GM19324 (cell line): Measurements from ENCODE around the gene FAM90A26.
"Not testable (repeated sequence)": the region's sequence is repeated elsewhere in the genome, so short reads cannot be mapped to it uniquely, and the experiment has no call there.

Experiments used
- ATAC-seq: cut with Tn5 transposase; IDR thresholded peaks from one replicate; pipeline ENCODE4 v1.9.1; 2021; ENCODE audit warnings: mild to moderate bottlenecking, moderate library complexity; ENCODE audit not compliant: unreplicated experiment, low FRiP score

FAM90A26 gene, protein sequence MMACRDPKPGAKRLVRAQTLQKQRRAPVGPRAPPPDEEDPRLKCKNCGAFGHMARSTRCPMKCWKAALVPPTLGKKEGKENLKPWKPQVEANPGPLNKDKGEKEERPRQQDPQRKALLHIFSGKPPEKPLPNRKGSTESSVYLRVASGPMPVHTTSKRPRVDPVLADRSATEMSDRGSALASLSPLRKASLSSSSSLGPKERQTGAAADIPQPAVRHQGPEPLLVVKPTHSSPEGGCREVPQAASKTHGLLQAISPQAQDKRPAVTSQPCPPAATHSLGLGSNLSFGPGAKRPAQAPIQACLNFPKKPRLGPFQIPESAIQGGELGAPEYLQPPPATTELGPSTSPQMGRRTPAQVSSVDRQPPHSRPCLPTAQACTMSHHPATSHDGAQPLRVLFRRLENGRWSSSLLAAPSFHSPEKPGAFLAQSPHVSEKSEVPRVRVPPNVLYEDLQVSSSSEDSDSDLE

DNA sequence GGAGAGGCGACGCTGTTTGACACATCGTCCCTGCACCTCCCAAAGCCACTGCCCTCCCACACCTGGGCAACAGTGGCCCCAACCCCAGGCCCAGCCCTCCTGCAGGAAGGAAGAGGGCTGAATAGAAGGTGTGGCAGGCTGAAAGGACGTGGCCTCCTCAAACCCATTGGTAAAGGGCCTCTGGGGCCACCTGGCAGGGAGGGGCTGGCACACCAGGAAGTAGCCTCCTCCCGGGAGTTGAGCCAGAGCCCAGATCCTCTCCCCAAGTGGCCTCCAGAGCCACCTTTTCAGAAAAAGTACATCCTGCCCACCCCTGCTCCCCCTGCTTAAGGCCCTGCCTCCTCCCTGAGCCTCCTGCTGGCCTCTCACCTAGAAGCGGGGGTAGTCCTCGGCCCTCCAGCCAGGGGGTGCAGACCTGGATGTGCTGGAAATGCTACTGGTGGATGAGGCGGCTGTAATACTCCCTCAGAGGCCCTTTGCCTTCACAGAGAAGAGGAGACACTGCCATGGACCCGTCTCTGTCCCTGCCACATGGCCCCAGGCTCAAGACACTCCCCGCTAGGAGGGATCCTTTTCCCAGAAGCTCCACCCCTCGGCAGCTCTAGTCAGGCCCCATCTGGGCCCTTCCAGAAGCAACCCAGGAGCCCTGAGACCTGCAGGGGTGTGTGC lies at the start of gene FAM90A26:
FAM90A26 (plus strand) TSS at position 619 of the 669 bp plus-strand sequence. CDS start 2,764 bp downstream, outside the sequence.
- ATAC-seq, result not testable (repeated sequence)

DNA sequence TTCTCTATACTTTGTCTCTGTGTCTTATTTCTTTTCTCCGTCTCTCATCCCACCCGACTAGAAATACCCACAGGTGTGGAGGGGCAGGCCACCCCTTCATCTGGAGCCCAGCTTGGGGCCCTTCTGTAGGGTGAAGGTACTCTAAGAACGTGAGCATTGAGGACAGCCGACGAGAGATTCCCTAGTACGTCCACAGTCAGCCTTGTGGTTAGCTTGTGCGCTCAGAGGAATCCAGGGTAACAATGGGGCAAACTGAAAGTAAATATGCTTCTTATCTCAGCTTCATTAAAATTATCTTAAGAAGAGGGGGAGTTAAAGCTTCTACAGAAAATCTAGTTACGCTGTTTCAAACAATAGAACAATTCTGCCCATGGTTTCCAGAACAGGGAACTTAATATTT lies 47.5 kb upstream of the FAM90A26 start:
- ATAC-seq, result not testable (repeated sequence)

DNA sequence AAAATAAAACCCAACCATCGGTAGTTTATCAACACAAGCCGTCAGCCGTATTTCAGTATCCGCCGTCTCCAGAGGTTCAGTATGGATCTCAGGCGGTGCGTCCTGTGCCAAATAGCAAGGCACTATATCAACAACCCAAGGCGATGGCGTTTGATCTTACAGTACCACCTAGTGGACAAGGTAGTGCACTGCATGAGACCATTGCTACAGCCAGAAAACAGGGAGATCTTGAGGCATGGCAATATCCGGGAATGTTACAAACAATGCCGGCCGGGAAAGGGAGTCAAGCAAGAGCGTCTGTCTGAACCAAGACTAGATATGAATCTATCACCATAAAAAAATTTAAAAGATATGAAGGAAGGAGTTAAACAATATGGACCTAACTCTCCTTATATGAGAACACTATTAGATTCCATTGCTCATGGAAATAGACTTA lies 46.6 kb upstream of the FAM90A26 start:
- not testable (repeated sequence) for ATAC-seq

DNA sequence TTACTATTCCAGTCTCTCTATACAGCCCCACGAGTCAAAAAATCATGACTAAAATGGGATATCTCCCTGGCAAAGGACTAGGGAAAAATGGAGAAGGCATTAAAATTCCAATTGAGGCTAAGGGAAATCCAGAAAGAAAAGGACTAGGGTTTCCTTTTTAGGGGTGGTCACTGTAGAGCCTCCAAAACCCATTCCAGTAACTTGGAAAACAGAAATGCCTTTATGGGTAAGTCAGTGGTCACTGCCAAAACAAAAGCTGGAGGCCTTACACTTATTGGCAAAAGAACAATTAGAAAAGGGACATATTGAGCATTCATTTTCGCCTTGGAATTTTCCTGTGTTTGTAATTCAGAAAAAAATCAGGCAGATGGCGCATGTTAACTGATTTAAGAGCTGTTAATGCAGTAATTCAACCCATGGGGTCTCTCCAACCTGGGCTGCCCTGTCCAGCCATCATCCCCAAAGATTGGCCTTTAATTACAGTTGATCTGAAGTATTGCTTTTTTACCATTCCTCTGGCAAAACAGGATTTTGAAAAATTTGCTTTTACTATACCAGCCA lies 44.5 kb upstream of the FAM90A26 start:
- ATAC-seq, result not testable (repeated sequence)

DNA sequence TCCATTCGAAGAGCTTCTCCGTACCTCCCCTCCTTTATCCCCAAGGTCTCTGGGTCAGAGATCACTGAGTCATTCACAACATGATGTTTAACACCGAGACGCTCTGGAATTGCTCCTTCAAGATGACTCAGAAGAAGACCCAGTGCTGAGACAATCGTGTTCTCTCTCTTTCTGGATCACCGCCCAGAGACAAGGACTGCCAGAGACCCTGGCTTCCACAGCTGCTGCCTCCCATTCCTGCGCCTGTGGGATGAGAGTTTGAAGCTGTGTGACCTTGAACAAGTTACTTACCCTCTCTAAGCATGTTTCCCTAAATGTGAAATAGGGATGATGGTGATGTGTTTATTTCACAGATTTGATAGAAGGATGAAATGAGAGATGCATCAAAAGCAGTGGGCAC lies 38.8 kb upstream of the FAM90A26 start:
- ATAC-seq, result not testable (repeated sequence)

DNA sequence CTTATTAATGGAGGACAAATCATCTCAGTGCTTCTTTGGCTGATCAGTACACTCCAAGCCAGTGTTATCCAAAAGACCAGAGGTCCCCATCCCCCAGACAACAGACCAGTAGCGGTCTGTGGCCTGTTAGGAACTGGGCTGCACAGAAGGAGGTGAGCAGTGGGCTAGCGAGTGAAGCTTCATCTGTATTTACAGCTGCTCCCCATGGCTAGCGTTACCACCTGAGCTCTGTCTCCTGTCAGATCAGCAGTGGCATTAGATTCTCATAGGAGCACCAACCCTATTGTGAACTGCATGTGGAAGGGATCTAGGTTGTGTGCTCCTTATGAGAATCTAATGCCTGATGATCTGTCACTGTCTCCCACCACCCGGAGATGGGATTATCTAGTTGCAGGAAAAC lies 37.4 kb upstream of the FAM90A26 start:
- ATAC-seq, result not testable (repeated sequence)

DNA sequence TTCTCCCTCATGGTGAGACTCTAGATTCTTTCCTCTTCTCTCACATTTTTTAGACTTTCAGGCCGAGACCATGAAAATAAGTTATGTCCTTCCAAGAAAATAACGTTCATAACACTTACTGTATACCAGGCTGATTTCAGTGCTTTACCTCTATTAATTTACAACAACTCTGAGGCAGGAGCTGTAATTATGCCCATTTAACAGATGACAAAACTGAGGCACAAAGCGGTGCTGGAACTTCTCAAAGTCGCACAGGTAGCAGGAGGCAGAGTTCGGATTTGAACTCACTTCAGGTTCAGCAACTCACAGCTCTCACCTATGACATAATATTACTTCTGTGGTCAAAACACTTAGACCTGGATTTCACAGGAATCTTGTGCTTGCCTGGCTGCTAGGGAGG lies 36.2 kb upstream of the FAM90A26 start:
- ATAC-seq, result not testable (repeated sequence)

DNA sequence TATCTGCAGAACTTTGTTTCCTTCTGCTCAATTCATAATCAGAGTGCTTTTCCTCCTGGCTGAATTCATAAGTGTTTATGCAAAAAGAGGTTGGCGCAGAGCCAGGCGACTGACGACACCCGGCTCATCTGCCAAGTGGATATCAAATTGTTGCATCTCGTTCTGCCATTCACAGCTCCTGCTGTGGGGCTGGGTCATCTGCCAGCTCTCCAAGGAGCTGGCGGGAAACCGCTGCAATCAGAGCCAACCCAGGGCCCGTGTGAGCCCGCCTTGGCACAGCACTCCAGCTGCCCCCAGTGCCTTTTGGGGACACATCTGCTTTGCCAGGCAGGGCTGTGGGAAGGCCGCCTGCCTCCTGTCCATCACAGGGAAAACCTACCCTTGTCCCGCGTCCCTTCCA lies 35.7 kb upstream of the FAM90A26 start:
- ATAC-seq, result not testable (repeated sequence)

DNA sequence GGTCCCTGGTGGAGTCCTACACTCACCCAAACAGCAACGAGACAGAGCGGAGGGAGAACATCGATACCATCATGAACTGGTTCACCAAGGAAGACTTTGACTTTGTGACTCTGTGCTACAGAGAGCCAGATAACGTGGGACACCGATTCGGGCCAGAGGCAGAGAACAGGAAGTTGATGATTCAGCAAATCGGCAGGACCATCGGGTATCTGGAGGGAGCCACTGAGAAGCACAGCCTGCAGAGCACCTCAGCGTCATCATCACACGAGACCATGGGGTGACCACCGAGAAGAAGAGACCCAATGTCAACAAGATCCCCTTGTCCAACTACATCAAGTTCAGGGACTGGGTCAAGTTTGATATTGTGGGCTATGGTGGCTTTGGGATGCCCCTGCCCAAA lies 29.2 kb upstream of the FAM90A26 start:
- not testable (repeated sequence) for ATAC-seq

DNA sequence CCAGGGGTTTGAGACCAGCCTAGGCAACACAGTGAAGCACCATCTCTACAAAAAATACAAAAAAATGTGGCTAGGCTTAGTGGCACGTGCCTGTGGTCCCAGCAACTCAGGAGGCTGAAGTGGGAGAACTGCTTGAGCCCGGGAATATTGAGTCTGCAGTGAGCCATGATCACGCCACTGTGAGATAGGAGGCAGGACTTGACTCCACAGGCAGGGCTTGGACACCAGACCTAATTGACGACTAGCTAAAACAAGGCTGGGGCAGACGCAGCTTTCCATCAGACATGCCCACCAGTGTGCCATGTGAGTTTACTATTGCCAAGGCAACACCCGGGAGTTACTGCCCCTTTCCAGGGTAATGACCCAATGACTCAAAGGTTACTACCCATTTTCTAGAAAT lies 27.4 kb upstream of the FAM90A26 start:
- ATAC-seq, result not testable (repeated sequence)

DNA sequence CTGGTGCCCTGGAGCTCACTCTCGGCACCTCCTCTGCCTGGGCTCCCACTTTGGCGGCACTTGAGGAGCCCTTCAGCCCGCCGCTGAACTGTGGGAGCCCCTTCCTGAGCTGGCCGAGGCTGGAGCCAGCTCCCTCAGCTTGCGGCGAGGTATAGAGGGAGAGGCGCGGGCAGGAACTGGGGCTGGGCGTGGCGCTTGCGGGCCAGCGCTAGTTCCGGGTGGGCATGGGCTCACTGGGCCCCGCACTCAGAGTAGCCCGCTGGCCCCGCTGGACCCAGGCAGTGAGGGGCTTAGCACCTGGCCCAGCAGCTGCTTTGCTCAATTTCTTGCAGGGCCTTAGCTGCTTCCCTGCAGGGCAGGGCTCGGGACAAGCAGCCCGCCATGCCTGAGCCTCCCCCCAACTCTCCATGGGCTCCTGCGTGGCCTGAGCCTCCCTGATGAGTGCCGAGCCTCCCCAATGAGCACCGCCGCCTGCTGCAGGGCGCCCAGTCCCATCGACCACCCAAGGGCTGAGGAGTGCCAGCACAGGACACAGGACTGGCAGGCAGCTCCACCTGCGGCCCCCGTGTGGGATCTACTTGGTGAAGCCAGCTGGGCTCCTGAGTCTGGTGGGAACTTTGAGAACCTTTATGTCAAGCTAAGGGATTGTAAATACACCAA lies 26.7 kb upstream of the FAM90A26 start:
- ATAC-seq, result no peak

DNA sequence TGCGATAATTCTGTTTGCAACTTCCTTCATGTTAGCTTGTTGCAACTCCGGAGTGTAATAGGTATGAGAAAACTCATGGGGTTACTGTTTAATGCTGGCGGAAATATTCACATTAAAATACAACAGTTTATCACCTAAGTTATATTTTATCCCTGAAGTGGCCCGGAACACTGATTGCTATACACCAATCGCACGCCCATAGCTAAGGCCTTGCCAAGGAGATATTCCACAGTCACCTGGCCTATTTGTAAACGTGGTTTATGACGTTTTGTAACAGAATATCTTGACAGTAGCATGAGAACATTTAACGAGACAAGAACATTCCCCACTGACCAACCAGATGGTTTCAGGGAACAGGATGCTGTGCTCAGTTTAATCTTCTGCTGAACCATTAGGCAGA lies 23.2 kb upstream of the FAM90A26 start:
- ATAC-seq, result no peak

DNA sequence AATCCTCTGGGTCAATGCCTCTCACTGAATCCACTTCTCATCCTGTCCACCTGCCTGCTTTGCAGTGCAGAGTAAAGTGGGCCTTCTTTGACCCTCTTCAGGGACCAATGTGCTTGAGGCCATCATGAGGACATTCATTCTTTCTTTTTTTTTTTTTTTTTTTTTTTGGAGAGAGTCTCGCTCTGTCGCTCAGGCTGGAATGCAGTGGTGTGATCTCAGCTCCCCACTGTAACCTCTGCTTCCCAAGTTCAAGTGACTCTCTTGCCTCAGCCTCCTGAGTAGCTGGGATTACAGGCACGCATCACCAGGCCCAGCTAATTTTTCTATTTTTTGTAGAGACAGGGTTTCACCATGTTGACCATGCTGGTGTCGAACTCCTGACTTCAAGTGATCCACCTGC lies 22.8 kb upstream of the FAM90A26 start:
- ATAC-seq, result not testable (repeated sequence)

DNA sequence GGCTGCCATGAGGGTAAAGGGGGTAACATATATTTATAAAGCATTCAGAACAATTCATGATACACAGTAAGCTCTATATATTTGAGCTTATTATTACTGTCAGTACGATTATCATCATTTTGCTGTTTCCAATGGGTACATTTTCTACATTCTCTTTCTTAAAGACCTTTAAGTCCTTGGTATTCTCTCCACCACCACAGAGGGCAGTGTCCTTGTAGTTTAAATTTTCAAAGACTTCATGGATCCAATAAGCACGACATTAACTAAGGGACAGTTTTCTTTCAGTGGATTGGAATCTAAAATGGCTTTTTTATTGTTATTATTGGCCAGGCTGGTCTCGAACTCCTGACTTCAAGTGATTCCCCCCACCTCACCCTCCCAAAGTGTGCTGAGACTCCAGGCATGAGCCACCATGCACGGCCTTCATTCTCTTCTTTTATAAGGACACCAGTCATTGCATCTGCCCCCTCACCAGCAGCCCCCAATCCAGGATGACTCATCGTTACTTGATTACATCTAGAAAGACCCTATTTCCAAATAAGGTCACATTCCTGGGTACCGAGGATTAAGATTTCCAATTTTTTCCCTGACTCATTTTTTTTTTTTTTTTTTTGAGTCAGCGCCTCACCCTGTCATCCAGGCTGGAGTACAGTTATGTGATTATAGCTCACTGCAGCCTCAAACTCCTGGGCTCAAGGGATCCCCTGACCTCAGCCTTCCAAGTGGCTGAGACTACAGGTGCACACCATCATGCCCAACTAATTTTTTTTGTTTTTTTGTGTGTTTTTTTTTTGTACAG lies 21.4 kb upstream of the FAM90A26 start:
- ATAC-seq, result not testable (repeated sequence)

DNA sequence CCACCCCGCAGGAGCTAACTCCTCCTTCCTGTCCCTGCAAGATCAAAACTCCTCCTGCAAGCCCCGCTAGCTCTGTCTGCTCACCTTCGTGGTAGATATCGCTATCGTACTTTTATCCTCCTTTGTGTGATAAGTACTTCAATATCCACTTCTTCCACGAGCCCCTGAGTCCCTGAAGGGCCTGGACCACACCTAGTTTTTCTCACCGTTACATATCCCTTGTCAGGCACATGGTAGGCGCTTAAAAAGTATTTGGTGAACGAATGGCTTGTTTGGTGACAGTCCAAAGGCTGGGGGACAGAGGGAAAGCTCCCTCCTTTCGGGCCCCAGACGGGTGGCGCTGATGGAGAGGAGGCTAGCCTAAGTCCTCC lies 18.4 kb upstream of the FAM90A26 start:
- ATAC-seq, result not testable (repeated sequence)

DNA sequence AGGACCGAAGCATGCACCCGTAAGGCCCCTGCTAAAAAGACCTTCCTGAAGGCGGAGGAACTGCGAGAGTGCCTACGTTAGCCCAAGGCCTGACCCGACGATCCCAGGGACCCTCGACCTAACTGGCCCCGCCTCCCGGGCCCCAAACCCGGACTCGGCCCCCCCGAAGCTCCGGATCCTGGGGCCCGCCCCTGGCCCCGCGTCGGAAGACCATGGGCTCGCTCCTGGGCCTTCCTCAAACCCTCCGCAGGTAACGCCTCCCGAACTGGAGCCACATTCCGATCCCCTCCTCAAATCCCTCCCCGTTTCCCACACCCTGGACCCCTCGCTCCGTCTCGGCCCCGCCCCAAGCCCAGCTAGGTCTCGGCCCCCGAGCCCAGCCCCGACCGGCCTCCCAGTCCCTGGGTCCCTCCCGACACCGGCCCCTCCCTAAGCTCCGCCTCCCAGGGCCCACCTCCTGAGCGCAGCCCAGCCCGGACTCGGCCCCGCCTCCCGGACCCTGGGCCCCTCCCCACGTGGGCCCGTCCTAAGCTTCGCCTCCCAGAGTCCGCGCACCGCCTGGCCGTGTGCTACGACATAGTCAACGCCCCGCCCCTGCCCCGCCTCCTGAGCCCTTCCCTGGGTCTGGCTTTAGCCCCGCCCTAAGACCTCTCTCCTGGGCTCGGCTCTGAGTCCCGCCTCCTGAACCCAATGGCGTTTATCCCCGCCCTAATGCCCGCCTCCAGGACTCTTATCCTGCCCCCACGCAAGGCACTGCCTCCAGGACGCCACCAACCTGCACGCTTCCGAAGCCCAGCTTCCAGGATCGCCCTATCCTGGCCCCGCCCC lies 17.8 kb upstream of the FAM90A26 start:
- not testable (repeated sequence) for ATAC-seq

DNA sequence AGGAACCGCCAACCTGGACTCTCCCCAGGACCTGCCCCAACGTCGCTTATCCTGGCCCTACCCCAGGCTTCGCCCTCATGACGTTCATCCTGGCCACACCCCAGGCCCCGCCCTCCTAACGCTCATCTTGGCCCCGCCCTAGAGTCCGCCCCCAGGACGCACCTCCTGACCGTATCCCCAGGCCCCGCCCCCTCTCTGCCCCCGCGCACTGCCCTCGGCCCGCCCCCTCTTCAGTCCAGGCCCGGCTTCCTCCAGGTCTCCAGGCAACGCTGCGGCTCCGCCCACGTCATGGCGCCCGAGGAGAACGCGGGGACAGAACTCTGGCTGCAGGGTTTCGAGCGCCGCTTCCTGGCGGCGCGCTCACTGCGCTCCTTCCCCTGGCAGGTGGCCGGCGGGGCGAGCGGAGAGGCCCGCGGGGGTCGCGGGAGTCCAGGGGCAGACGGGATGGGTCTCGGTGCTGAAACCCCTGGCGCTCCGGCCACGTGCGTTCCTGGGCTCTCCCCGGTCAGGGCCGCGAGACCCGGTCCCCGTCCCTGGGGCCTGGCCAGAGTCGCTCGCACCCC lies 17.1 kb upstream of the FAM90A26 start:
- ATAC-seq, result not testable (repeated sequence)

DNA sequence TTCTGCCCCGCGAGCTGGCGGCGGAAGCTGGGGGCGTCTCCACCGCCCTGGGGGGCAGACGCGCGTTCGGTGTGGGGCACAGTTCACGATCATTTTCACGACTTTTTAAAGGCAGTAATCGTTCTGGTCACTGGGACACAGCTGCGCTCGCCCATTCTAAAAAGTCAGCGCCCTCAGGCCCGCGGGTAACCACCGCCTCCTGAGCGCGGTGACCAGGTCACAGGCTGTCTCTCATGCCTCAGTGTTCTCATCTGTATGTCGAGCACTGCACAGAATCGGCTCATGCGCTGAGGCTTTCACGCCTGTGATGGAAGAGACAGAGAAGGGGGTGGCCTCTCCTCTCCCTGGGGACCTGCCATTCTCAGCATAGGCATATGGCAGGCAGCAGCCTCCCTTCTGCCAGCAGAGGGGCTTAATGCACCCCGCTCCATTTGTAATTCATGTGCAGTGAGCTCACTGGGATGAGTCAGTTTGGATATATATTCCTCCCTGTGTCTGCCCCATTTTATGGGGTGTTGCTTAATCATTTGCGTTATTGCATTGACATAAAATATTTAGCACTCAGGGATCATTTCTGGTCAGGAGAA lies 16.5 kb upstream of the FAM90A26 start:
- ATAC-seq, result not testable (repeated sequence)
